GM18907 (cell line): Measurements from ENCODE around the gene GRK1.

Source experiments
- ATAC-seq: cut with Tn5 transposase; IDR thresholded peaks from one replicate; pipeline ENCODE4 v1.9.1; 2021; ENCODE audit warnings: mild to moderate bottlenecking, moderate library complexity; ENCODE audit not compliant: unreplicated experiment

GRK1 gene

DNA sequence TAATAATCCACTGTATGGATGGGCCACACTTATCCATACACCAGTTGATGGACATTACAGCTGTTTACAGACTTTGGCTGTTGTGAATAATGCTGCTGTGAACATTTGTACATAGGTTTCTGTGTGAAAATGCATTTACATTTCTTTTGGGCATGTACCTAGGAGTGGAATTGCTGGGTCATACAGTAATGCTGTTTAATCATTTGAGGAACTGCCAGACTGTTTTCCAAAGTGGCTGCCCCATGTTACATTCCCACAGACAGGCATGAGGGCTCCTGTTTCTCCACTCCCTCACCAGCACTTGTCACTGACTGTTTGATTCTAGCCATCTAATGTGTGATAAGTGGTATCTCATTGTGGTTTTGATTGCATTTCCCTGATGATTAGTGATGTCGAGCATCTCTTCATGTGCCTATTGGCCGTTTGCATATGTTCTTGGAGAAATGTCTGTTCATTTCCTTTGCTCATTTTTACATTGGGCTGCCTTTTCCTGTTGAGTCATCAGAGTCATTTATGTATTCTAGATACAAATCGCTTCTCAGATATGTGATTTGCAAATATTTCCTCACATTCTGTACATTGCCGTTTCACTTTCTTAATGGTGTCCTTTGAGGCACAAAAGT is 104.8 kb downstream of the GRK1 start:
- no peak for ATAC-seq

- ATAC-seq: no peak
These were observed 107.4 kb downstream of the GRK1 start for GRCh38 chr13:113774177-113775107.

DNA sequence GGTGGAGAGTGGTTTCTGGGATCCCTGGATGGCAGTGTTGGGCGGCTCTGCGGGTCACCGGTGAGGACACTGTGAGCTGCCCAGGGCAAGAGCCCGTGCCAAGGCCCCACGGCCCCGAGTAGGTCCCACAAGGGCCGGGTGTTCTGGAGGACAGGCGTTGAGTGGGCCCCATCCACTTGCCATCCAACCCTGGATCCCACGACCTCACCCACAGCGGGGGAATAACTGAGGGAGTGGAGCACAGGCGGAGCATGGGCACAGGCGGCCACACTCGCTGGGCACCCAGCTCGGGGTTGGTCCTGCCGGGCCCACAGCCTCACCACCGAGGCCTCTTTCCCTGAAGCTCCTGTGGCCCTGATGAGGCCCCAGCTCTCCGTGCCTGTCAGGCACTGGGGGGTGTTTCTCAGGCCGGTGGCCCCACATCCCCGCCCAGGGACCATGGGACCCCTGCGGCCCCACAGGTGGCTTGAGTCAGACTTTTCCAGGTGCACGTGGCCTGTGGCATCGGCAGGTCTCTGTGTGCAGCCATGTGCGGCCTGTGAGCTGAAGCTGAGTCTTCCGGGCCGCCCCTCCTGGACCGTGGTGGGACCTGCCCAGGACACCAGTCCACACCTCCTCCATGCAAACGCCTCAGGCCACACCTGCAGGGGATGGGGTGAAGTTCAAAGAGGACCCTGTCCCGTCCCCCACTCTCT is 108.6 kb downstream of the GRK1 start:
- no peak for ATAC-seq

- no peak for ATAC-seq
These were observed 109.5 kb downstream of the GRK1 start for GRCh38 chr13:113776231-113777125.

GRCh38 chr13:113777311-113778260 is 110.6 kb downstream of the GRK1 start:
- ATAC-seq: no peak

DNA sequence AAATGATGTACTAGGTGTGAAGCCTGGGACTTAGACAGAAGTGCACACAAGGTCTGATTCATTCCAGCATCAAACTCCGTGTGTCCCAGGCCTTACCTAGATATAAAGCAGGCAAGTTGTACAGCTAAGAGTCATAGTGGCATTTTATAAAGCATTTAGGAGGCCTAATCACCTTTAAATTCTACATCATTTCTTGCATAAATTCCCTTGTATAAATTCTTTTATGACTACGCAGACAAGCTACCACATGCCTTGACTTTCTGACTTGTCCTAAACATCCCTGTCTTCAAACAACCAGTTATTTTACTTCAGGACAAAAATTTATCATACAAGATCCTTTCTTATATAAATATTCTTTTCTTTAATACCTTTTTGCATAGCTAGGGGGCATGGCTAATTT is 114.6 kb downstream of the GRK1 start:
- no peak for ATAC-seq

DNA sequence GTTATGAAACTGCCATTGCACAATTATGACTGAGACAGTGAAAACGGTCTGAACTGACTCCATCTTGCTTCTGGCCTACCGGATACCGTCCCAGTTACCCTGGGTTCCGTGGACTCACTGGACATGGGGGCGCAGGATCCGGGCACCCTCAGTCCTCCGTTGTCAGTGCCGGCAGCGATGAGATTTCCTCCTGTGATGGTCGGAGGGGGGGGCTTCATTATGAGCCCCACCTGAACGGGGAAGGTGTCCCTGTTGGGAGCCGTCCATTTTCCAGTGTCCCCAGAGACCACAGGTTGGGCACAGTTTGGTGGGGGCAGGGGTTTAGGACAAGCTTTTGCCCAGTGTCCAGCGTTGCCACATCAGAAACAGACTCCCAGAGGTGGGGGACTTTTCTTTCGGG is 115.5 kb downstream of the GRK1 start:
- ATAC-seq: no peak

DNA sequence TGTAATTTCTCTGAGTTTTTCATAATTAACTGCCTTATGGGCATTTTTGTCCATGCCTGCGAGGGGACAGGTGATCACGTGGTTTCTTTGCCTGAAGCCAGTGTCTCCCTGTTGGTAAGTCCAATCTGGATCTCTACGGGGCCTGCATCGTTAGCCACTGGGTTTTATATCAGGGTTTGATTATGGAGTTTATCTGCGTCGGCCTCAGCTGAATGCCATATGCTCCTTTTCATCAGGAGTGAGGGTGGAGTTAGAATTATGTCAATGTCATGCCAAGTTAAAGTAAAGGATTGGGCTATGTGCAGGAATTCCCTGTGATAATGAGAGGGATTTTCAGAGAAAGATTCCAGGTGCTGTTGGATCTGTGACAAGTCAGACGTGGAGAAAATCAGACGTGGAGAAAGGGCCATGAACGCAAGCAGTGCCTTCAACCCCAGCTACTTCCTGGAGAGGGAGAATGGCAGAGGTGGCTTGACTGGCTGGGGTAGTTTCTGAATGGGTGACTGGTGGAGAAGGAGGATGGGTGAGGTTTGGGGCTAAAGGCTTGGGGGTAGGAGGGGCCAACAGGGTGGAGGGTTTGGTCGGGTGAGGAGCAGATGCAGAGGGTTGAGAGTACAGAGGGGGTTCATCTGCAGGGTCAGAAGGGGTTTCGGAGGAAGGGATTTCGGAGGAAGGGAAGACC is 116.3 kb downstream of the GRK1 start:
- no peak for ATAC-seq

DNA sequence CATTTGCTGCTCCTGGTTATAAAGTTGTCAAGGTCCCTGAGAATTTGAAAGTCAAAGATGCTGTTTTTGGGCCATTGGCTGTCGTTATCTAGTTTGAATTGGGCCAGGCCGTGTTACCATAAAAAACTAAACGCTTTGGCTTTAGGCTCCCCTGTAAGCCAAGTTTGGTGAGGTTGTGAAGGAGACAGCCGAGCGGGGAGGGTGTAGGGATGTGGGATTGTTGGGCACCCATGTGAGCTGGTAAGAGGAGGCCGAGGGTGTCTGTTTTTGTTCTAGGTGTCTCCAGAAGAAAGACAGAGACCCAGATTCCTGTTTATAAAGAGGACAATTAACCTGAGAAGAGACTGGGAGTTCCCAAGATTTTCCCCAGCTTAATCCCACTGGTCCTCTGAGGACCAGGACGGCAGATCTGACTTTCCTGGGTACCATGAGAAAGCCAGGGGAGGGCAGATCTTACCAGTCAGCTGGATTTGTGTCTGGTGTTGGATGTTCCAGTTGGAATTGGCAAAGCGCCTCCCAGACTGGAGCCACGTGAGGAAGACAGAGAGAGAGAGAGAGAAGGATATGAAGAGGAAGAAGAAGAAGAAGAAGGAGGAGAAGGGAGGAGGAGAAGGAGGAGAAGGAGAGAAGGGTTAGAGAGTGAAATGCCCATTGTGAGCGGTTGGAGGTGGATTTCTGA is 117.1 kb downstream of the GRK1 start:
- ATAC-seq: no peak

DNA sequence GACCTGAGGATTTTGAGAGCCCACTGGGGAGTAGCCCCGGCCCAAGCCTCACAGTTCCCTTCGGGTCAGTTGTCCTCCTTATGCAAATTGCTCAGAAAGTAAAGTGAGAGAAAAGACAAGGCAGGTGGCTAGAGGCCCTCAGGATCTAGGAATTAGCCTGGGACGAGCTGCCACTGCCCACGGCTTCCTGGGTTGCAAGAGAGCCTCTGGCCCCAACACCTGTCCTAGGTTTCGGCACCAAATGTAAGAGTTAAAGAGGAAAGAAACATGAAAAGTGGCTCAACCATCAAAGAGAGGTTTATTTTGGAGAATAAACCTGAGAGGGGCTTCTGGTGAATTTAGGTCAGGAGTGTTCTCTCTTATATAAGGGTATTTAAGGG is 117.6 kb downstream of the GRK1 start:
- ATAC-seq: no peak

DNA sequence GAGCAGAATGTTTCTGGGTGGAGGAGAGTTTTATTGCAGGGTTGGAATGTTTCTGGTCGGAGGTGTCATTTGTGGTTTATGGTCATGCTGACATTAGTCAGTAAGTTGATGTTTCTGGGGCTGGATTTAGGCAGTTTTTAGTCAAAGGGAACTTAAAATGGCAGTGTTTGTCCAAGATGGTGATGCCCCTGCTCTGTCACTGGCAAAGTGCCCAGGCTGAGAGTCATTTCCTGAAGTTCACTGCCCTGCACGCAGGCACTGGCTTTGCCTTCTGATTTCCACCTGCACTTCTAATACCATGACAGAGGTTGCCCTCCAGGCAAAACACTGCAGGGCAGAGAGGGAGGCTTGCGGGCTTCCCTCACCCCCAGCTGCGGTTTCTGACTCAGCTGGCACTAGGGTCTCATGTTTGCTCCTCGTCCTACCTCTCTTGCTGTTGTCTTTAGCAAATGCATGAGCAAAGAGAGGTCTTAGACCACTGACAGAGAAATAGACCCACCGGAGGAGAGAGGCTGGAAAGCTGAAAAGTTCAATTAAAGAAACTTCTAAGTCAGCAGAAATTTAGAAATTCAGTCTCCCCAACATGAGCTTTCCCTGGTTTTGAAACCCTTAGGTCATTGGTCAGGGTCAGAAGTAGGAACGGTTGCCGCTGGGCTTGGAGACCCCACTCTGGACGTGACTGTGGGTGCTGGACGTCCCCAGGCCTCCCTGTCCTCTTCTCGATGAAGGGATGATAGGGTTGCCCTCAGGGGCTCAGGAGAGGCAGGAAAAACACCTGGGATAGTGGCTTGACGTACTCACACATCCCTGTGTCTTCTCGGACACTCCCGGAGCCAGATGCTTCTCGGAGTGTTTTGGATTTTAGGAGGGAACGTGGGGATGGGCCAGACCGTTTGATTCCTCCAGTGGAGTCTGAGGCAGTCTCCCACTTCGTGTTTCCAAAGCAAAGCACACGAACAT is 118.3 kb downstream of the GRK1 start:
- ATAC-seq: no peak

DNA sequence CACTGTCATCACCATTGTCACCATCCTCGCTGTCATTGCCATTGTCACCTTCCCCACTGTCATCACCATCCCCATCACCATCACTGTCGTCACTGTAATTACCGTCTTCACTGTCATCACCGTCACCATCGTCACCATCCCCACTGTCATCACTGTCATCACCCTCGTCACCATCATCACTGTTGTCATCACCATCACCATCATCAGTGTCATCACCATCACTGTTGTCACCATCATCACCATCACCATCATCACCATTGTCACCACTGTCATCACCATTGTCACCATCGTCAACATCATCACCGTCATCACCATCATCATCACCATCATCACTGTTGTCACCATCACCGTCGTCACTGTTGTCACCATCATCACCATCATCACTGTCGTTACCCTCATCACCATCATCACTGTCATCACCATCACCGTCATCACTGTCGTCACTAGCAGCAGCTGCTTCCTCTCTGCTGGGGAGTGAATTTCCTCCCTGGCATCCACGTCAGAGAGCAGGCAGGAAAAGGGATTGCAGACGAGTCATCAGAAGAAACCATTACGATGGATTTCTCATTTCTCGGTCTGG is 119.3 kb downstream of the GRK1 start:
- no peak for ATAC-seq
